Activated CD8-positive, alpha-beta memory T cell treated with anti-CD3 and anti-CD28 coated beads for 48 hours (primary cell): ENCODE results near the gene KCNAB1.

Experiments
- DNase-seq, 3 experiments: peaks; one replicate each; pipeline ENCODE4 v3.0.0-alpha.2; 2020; ENCODE audit warnings: low read depth in 2 of 3, low spot score in 2 of 3

The KCNAB1 gene

DNA sequence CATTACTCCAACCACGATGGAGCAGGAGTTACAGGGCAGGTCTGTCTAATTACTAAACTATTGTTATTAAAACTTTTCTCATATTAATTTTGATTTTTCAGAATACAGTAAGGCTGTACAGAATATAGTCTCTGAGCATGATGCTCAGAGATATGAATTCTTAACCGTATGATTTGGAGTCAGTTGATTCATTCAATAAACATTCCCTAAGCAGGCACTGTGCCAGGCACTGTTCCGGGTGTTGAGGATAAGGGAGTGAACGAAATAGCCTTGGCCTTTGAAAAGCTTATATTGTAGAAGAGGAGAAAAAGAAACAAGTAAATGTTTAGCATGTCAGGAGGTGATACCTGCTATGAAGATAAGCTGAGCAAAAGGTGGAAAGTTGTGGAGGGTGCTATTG, 187.3 kb downstream of the KCNAB1 start:
- DNase-seq: no peak

DNA sequence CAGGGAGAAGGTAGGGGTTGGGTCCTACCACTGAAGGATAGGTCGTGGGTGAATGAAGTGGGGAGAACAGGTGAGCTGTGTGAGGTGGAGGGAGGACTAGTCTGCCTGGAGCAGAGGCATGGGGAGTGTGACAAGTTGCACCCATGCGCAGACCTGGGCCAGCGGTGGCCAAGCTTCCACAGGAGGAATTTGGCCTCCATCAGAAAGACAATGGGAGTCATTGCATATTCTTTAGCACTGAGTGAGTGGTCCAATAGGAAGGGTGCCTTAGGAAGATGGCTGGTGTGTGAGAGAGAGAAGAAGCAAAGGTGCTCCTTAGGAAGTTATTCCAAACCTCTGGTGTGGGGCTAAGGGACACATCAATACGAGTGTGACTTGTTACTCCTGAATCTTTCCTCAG, 191.1 kb downstream of the KCNAB1 start:
- DNase-seq: no peak

DNA sequence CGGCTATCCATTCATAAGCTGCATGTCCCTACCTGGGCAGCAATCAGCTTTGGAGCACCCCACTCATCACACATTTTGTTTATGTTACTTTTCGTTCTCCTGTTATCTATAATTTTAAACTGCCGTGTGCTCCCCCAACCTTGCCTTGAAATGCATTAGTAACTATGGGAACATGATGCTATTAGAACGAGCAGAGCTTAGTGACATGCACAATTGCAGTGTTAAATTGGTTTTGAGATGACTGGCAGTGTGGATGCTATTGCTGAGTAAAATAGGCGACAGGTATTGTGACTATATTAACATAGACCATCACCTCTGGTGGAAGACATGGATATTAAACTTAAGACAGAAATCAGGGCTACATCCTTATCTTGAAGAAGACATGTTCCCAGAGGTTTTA, 191.6 kb downstream of the KCNAB1 start:
- DNase-seq: no peak

DNA sequence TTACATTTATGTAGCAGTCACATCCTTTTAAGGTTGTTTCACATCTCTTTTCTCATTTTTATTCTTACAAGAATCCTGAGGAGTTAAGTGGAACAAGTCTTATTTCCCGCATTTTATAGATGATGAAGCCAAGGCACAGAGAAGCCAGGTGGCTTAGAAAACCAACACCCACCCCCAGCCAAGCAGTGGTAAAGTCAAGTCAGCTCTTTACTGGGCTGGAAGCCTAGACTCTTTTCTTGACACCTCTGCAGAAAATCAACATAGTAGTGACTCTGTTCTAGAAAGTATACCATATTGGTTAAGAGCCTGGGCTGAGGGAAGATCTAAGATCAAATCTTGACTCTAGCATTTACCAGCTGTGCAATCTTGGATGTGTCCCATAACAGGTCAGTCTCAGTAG, 195.7 kb downstream of the KCNAB1 start:
- DNase-seq: no peak

DNA sequence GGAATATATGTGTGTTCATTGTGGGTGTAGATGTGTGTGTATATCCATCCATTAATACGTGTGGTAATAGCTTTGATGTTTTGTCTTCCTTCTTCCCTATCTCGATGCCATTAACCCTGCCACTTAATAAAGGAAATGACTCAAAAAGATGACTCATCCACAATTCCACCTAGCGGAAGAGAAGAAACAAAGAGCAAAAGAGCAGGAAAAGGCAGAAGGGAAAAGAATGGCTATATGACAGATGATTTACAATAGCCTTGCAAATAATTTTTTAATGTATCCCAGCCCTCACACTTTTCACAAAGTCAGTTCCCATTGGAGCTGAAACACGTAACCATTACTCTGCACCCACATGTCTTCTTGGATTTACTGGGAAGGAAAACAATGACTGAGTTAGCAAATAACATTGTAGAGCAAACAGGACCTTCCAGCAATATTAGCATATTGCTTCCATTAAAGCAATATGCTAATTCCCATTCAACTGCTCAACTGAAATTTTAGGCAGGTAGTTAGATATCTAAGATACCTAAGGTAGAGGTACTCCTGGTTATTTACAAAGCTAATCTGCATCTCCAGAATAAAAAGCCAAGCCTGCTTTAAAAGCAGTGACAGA, 197.2 kb downstream of the KCNAB1 start:
- no peak for DNase-seq

DNA sequence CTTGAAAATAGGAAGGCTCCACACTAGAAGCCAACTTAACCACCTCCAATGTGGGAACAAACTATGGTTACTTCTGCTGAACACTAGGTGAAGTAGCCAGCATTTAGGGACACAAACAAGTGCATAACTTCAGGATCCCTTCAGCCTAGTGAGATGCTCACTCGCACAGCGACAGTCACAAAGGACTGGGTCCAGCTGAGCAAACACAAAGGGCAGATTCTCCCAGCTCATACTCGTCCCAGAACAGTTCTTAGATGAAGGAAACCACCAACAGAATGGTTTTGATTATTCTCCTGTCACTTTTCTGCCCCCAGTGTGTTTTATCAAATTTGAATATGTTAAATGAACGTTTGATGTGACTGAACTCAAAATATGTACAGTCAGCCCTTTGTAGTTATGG, 201.6 kb downstream of the KCNAB1 start:
- DNase-seq: no peak

DNA sequence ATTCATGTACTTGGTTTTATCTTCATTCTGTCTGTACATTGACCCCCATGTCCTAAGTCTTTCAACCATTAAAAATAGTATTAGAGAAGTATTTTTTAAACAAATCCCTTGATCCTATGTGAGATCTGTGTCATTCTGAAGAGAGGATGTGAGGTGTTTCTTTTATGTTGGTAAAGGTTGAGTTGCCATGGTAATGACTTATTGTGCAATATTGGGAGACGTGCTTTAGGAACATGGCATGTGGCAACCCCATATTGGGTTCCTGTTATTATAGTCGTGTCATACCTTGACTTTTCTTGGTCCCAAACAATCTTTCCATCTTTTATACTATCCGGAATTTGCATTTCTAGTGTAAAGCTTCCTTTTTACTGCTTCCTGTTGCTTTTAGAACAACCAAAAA, 203.1 kb downstream of the KCNAB1 start:
- no peak for DNase-seq

DNA sequence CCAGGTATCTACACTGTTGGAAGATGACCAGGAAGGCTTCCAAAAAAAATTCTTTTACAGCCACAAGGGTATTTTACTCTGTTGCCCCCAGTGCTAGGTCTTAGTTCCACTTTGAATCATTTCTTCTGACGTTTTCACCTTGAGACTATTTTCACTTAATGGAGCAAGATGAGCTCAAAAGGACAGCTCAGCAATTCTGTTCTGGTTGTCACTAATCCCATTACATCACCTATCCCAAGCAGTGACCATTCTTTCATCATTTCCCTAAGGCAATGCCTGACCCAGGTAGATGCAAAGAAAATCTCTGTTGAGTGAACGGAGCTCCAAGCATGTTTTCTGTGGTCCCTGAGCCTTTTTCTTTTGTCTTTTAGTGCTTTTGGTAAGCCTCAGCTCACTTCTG, 210.0 kb downstream of the KCNAB1 start:
- DNase-seq: no peak

DNA sequence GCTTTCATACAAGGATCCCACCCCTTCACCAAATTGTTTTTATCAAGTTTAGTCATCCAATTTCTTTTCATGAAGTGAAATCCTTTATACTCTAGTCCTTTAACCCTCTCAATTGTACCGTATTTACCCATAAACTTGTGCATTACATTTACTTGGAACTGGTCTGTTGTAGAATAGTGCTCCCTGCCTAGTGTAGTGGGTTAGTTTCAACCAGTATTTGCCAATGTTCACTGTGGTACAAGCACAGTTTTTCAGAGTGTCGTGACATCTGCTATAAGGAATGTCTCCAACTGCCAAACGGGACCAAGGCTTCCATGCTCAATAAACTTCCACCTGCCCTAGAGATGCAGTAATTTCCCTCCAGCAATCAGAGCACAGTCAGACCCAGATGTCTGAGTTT, 211.9 kb downstream of the KCNAB1 start:
- no peak for DNase-seq

DNA sequence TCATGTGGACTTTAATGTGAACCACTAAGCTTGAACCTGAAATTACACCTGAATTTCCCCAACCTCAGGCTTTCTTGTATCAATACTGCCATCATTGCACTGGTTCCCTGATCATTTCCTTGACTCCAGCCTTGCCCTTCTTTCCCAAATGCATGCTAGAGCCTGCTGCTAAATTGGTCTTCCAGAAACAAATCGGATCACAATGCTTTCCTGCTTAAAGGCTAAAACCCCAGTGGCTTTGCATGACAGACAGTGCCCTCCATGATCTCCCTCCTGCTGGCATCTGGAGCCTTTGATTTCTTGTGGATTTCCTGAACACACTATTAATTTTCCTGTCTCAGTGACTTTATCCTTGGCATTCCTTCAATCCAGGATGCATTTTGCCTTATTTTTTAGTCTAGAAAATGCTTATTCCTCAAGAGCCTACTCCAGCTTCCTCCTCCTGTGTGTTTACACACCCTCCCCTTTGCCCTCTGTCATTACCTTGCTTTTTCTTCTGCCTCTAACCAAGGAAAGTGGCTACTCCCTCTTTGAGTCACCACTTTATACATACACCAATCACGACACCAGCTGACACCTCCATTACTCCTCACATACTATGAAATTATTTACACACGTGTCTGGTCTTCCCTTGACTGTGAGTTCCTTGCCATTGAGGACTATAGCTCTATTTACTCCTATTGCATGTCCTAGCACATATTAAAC, 214.6 kb downstream of the KCNAB1 start:
- DNase-seq: no peak

DNA sequence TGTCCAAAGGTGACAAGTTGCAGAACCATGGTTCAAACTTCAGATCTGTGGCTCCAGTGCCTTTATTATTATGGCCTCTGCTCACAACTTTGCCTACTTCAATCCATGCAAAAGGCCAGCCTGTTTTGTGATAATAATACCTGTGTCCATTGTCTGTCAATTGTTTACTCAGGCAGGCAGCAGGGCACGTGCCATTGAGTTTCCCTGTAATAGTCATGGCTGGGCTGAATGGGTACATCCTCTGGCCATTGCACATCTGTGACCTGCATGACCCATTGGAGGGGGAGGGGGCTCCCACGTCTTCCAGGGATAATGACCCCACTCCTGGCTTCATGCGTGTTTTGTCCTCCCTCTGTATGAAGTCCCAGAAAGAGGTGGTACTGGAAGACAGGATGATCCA, 219.1 kb downstream of the KCNAB1 start:
- no peak for DNase-seq

DNA sequence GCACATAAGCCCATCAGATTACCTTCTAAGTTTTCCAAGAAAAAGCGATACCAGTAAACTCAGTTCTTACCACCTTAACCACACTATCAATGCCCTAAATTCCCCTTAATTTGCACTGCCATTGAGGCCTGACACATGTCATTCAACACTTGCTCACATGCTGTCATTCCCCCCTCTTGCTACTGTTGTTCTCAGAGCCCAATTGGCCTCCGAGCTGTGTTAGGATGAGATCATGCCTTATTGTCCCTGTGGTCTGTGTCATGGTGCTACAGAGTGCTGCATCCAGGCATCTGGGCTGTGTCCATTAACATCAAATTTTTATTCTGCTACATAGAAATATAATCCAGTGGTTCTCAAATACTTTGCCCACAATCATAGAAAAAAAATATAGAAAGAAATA, 221.0 kb downstream of the KCNAB1 start:
- DNase-seq: no peak

DNA sequence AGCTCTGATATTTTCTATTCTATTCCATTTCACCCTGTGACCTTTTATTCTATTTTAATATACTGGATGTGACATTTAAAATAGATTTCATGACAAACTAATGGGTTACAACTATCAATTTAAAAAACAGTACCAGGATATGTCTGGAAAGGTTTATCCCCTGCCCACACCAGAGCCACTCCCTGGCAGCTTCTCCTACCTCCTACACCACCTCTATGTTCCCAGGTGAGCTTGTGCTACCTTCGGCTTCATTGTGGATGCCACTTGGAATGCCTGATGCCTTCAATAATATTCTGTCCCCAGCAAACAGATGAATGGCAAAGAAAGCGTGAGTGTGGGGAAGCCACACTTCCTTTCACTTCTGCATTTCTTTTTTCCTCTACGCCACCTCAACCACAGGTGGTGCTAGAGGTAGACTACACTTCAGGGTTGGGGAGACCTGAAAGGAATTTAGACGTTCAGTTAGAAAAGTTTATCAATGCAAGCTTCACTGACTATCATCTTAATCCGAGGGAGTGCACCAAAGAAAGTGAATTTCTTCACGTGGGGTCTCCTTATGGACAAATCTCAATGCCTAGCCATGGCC, 221.5 kb downstream of the KCNAB1 start:
- no peak for DNase-seq

DNA sequence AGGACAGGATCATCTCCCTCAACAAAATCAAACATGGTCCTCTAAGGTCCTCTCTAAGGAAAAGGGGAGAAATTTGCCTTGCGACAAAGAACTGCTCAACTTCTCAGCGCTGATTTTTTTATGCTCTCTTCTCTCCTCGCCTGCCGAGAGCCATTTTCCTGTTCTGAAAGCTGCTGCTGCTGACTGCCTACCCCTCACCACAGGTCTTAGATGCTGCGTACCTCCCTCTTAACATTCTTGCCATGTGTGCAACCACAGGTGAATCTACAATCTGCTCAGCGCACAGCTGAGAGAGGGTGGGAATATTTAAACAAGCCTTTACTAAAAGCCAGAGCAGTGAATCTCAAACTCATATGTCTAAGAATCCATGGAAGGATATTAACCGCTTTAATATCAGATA, 223.8 kb downstream of the KCNAB1 start:
- DNase-seq: no peak

DNA sequence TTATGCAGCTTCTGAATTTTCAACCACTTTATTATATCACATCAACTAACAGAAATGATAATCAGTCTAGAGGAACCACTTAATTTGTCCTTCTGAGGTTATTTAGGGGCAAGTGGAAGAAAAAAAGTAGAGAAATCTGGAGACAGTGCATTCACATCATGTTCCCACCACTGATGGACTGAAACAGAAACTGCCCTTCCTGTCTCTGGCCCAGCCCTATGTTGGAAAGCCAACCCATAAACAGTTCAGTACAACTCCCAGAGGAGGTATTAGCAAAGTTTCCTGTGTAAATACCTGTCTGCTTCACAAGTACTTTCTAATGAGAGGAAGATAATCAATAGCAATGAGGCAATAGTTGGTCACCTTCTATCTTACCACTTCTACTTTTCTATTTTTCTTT, 228.7 kb downstream of the KCNAB1 start:
- no peak for DNase-seq

DNA sequence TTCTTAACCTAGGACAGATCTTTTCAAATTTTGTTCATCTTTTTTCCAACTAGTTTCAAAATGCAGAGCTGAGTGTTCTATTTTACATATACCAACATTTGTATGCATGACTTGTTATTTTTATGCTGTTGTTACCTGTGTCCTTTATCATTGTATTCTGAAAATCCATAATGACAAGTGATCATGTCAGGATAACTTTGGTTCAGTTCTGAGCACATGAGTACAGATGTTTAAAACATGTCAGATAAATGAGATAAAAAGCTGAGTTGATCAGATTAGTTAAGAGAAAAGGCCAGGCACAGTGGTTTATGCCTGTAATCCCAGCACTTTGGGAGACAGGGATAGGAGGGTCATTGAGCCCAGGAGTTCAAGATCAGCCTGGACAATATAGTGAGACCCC, 229.6 kb downstream of the KCNAB1 start:
- no peak for DNase-seq

DNA sequence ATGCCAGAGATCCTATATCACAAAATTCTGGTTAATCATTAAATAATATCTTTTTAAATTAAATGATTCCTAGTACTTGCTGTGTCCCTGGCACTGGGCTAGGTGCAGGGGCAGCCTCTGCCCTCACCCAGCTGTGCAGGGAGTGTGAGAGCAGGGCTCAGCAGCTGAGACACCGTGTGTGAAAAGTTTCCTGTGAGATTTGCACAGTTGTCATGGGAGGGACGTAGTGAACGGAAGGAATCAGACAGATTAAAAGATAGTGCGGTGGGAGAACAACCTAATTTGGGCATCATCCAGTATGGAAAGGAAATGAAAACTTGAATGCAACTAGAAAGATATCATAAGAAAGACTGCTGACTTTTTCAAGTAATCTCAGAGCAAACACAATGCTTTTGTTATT, 230.4 kb downstream of the KCNAB1 start:
- no peak for DNase-seq

DNA sequence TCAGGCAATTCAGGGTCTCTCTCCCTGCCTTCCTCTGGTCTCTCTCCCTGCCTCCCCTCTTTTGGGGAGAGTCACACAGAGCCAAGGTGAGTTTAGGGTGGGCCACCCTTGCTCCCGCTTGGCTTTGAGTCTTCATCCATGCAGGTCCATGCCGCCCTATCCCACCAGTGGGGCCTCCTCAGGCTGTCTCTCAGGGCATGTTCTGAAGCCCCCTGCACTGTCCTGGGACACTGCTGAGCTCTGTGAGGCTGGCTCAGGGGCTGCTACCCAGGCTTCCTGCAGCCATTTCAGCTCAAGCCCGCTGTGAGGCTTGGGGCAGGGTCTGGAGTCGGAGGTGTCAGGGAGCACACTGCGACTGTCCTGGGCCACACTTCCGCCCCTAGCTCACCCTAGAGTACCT, 231.4 kb downstream of the KCNAB1 start:
- no peak for DNase-seq

DNA sequence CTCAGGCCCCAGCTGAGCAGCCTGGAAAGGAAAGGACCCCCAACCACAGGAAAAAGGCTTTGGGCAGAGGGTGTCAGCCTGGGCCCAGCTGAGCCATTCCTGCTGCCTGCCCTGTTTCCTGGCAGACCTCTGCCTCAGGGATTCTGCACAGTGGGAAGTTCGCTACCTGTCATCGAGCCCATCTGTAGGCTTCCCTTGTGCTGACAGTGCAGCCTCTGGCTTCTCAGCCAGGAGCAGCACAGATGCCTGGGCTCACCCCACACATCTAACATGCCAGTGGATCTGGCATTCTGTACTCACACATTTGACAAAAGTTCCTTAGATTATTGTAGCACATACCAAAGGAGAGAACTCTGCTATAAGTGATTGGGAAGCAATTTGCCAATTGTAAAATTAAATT, 232.3 kb downstream of the KCNAB1 start:
- no peak for DNase-seq

DNA sequence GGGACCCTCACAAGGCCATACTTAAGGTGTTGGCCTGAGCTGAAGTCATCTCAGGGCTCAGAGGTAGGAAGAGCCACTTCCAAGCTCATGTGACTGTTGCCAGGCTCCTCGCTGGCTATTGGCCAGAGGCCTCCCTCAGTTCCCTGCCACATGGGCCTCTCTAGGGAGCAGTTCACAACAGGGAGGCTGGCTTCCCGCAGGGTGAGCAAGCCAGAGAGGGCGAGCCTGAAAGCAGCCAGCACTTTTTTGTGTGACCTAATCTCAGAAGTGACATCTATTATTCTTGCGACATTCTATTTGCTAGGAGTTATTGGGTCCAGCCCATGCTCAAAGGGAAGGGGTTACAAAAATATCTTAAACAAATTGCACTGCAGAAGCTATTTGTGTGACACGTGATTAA, 233.2 kb downstream of the KCNAB1 start:
- DNase-seq: no peak

DNA sequence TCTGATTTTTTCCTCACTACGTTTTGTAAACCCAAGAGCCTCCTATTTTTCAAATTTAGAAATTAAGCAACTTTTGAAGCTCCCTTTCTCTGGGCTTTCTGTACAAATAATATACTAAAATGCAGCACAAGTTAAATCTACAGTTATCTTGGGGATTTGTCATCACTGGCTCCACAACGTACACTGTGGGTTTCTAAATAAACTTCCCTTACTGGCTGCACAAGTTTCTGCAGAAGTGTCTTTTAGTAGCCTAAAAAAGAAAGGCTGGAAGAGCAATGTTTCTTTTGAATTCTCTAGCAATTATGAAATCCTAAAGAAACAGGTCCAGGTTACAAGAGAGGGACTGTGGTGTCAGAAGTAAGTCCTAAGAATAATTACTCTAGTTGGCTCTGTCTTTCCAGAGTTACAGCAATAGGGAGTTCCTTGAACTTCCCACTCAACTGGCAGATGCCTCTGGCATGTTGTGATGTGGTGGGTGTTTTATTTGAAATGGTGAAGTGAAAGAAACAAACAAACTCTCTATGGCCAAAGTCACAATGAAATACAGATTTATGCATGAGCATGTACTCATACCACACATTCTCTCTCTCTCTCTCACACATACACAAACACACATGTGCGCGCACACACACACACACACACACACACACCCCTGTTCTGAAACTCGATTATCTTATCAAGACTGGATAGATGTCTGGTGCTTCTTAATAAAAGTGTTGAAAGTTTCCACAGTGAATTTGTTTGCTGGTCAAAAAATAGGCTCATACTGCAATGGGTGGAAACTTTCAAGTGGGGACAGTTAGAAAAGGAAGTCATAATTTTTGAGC, 236.4 kb downstream of the KCNAB1 start:
- DNase-seq: no peak

DNA sequence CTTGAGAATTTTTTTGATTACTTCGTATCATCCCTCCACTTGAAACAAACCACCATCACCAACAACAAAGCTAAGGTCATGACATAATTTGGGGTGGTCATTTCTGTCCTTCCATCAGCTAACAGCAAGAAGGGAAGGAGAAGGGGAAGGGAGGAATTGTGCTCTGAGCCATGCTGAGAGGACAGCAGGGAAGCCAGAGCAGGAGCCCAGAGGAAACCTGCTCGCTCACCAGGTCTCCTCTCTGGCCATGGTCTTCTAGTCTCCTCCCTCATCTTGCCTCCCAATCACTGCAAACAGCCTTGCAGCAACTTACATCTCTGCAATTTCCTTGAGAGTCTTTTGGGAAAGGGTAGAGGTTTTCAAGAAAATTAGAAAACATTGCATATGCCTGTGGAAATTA, 237.9 kb downstream of the KCNAB1 start:
- DNase-seq: no peak
